ENCODE measurements around the gene PBX1.

DNA sequence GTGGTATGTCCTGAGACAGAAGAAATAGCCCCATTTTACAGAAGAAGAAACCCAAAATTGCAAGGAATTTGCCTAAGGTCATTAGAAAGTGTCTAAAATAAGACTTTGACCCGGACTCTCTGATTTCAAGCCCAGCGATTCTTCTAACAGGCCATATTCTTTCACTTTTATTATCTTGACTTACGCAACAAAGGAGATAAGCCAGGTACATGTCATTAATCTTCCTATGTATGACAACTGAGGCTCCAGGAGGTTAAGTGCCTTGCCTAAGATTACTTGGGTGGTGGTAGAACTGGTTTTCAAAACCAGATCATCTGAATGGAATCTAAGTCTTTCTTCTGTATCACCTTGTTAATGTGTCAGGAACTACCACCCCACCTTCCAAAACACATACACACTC, 124.3 kb downstream of the PBX1 start:
- TF ChIP-seq, protein P1, sequence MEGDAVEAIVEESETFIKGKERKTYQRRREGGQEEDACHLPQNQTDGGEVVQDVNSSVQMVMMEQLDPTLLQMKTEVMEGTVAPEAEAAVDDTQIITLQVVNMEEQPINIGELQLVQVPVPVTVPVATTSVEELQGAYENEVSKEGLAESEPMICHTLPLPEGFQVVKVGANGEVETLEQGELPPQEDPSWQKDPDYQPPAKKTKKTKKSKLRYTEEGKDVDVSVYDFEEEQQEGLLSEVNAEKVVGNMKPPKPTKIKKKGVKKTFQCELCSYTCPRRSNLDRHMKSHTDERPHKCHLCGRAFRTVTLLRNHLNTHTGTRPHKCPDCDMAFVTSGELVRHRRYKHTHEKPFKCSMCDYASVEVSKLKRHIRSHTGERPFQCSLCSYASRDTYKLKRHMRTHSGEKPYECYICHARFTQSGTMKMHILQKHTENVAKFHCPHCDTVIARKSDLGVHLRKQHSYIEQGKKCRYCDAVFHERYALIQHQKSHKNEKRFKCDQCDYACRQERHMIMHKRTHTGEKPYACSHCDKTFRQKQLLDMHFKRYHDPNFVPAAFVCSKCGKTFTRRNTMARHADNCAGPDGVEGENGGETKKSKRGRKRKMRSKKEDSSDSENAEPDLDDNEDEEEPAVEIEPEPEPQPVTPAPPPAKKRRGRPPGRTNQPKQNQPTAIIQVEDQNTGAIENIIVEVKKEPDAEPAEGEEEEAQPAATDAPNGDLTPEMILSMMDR (IDR thresholded peaks at IDR 0.05; ENCODE audit: low read depth, low read length, missing input control): no peak
- TF ChIP-seq RXRA (IDR thresholded peaks at IDR 0.05) (peak; percentile 19 to 20), FOXA1 (IDR thresholded peaks at IDR 0.05) (no peak), TAF1 (conservative IDR thresholded peaks at IDR 0.05) (no peak), JUND (IDR thresholded peaks at IDR 0.05) (no peak), SP1 (IDR thresholded peaks at IDR 0.05) (no peak)
- TF ChIP-seq, protein P2, sequence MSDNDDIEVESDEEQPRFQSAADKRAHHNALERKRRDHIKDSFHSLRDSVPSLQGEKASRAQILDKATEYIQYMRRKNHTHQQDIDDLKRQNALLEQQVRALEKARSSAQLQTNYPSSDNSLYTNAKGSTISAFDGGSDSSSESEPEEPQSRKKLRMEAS (IDR thresholded peaks at IDR 0.05): no peak
- TF ChIP-seq, protein P3, sequence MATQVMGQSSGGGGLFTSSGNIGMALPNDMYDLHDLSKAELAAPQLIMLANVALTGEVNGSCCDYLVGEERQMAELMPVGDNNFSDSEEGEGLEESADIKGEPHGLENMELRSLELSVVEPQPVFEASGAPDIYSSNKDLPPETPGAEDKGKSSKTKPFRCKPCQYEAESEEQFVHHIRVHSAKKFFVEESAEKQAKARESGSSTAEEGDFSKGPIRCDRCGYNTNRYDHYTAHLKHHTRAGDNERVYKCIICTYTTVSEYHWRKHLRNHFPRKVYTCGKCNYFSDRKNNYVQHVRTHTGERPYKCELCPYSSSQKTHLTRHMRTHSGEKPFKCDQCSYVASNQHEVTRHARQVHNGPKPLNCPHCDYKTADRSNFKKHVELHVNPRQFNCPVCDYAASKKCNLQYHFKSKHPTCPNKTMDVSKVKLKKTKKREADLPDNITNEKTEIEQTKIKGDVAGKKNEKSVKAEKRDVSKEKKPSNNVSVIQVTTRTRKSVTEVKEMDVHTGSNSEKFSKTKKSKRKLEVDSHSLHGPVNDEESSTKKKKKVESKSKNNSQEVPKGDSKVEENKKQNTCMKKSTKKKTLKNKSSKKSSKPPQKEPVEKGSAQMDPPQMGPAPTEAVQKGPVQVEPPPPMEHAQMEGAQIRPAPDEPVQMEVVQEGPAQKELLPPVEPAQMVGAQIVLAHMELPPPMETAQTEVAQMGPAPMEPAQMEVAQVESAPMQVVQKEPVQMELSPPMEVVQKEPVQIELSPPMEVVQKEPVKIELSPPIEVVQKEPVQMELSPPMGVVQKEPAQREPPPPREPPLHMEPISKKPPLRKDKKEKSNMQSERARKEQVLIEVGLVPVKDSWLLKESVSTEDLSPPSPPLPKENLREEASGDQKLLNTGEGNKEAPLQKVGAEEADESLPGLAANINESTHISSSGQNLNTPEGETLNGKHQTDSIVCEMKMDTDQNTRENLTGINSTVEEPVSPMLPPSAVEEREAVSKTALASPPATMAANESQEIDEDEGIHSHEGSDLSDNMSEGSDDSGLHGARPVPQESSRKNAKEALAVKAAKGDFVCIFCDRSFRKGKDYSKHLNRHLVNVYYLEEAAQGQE (IDR thresholded peaks at IDR 0.05): no peak
